Testis (tissue), 2 donors: ENCODE measurements around the gene MAP2K2.

Experiments used
- CTCF ChIP-seq, 3 experiments: fragments of 450-650 bp in 2 of 3; fragments of 200-600 bp in 1 of 3; sonication (generic) in 1 of 3; IDR thresholded peaks; one replicate each; pipeline ENCODE4 v1.5.1; 2016 to 2019; ENCODE audit warnings: antibody characterized with exemption in 3 of 3, mild to moderate bottlenecking in 2 of 3, moderate library complexity in 1 of 3
- POLR2A ChIP-seq: fragments of 450-650 bp; IDR thresholded peaks from one replicate; pipeline ENCODE4 v1.6.1; 2017; ENCODE audit warnings: antibody characterized with exemption, mild to moderate bottlenecking, moderate library complexity

GRCh38 chr19:4086411-4086867, 37.5 kb downstream of the MAP2K2 start:
- TF ChIP-seq CTCF (IDR thresholded peaks at IDR 0.05) (no peak), POLR2A (no peak)
